GM12878 (cell line): Measurements from ENCODE around the gene NUDT14. TPM values are rescaled to one million over a fixed set of nuclear protein-coding genes. Genes with fewer than 3 reads are reported as not detected.

ENCODE experiments used
- ATAC-seq: fragments of 200-7000 bp; cut with Tn5 transposase; 3 replicates; pipeline ENCODE4 v1.9.1; 2020; ENCODE audit warnings: mild to moderate bottlenecking, moderate library complexity
- BruUV-seq: library from RNA; stranded (reverse); fragments of 400-500 nt; replicated peaks from 2 replicates; lab custom pipeline; 2021; lab: Mats Ljungman, UMichigan
- CTCF ChIA-PET: fragments of 300-600 bp; sonication (Branson Sonifier 250); formaldehyde crosslinking; extraction: SDS; loops from one replicate; lab custom pipeline; 2021; ENCODE audit warnings: inconsistent platforms; lab: Yijun Ruan, JAX
- POLR2A ChIA-PET: fragments of 350-600 bp; formaldehyde crosslinking; extraction: SDS; loops from one replicate; lab custom pipeline; 2021; ENCODE audit warnings: inconsistent platforms; lab: Charles Lee
- RAD21 ChIA-PET: fragments of 300-600 bp; sonication (Branson Sonifier 250); formaldehyde crosslinking; loops from one replicate; lab custom pipeline; 2023; ENCODE audit warnings: antibody characterized with exemption; ENCODE audit not compliant: unreplicated experiment; lab: Charles Lee
- SMC1A ChIA-PET: fragments of 300-600 bp; sonication (Branson Sonifier 250); formaldehyde crosslinking; loops from one replicate; lab custom pipeline; 2023; ENCODE audit not compliant: unreplicated experiment, uncharacterized antibody; lab: Charles Lee
- DNase-seq: peaks from one replicate; pipeline ENCODE4 v3.0.0-alpha.2; 2011; ENCODE audit warnings: low read depth, low spot score
- FAIRE-seq: peaks from 3 replicates; lab custom pipeline; 2011; peaks lifted over from hg19 to GRCh38; lab: Jason Lieb, UNC
- H2AFZ ChIP-seq: 2 replicates; pipeline ENCODE4 v1.6.0; 2011; ENCODE audit warnings: low read depth, low read length, control low read depth; ENCODE audit not compliant: control insufficient read depth
- H3K27ac ChIP-seq: 2 replicates; pipeline ENCODE4 v1.5.1; 2011; ENCODE audit warnings: control low read depth; ENCODE audit not compliant: control insufficient read depth, insufficient read depth
- H3K27me3 ChIP-seq, 2 experiments: replicated peaks in 1 of 2; 2 replicates each; pipeline versions ENCODE4 v1.6.0 to v1.6.1; 2011; ENCODE audit warnings: low read length in 1 of 2; ENCODE audit not compliant: control insufficient read depth in 2 of 2, insufficient read depth in 2 of 2
- H3K36me3 ChIP-seq, 2 experiments: 2 replicates each; pipeline ENCODE4 v1.5.1; 2011; ENCODE audit warnings: low read length in 1 of 2; ENCODE audit not compliant: control insufficient read depth in 2 of 2, insufficient read depth in 2 of 2
- H3K4me1 ChIP-seq: 2 replicates; pipeline ENCODE4 v1.6.1; 2011; ENCODE audit warnings: mild to moderate bottlenecking, low read length, moderate library complexity, mixed read lengths; ENCODE audit not compliant: control insufficient read depth, insufficient read depth
- H3K4me2 ChIP-seq: 2 replicates; pipeline ENCODE4 v1.6.0; 2011; ENCODE audit warnings: control low read depth; ENCODE audit not compliant: control insufficient read depth, insufficient read depth
- H3K4me3 ChIP-seq: fragments of 200-600 bp; sonication (generic); 2 replicates; pipeline ENCODE4 v1.5.1; 2016
- H3K79me2 ChIP-seq: 2 replicates; pipeline ENCODE4 v1.6.0; 2011; ENCODE audit warnings: low read length; ENCODE audit not compliant: control insufficient read depth, insufficient read depth
- H3K9ac ChIP-seq: 2 replicates; pipeline ENCODE4 v1.8.0; 2011; ENCODE audit warnings: low read length, control low read depth, mixed read lengths; ENCODE audit not compliant: control insufficient read depth, insufficient read depth
- H3K9me3 ChIP-seq: replicated peaks from 3 replicates; pipeline ENCODE4 v1.5.1; 2011; ENCODE audit warnings: mild to moderate bottlenecking, low read length; ENCODE audit not compliant: control insufficient read depth, insufficient read depth
- H4K20me1 ChIP-seq: 2 replicates; pipeline ENCODE4 v1.6.0; 2011; ENCODE audit not compliant: control insufficient read depth, insufficient read depth
- BMI1 ChIP-seq: fragments of 450-650 bp; IDR thresholded peaks from 2 replicates; pipeline ENCODE4 v1.6.1; 2016; ENCODE audit warnings: mild to moderate bottlenecking, moderate library complexity, borderline replicate concordance
- FOXK2 ChIP-seq: fragments of 450-650 bp; IDR thresholded peaks from 2 replicates; pipeline ENCODE4 v1.6.1; 2017; ENCODE audit warnings: mild to moderate bottlenecking, moderate library complexity
- LARP7 ChIP-seq: fragments of 450-650 bp; IDR thresholded peaks from 2 replicates; pipeline ENCODE4 v1.6.1; 2017; ENCODE audit warnings: mild to moderate bottlenecking
- MYC ChIP-seq: IDR thresholded peaks from 2 replicates; pipeline ENCODE4 v1.6.1; 2011; ENCODE audit warnings: mild to moderate bottlenecking, low read length, moderate library complexity, inconsistent platforms; ENCODE audit not compliant: insufficient read depth, insufficient replicate concordance, insufficient read length, severe bottlenecking
- NRF1 ChIP-seq: conservative IDR thresholded peaks from 2 replicates; pipeline ENCODE4 v1.6.1; 2011; ENCODE audit warnings: mild to moderate bottlenecking, low read depth, low read length, improper control_type of control experiment
- WGBS: methylation state at CpG from one replicate; pipeline ENCODE4 v1.1.6; 2016; ENCODE audit warnings: low lambda C conversion rate; ENCODE audit not compliant: insufficient replicate concordance, insufficient coverage; ENCODE audit errors: missing lambda C conversion rate; 5-methylcytosine and 5-hydroxymethylcytosine counted together
- in situ Hi-C: fragments of 300-500 bp; cut with MboI; formaldehyde crosslinking; loops from 9 replicates; pipeline ENCODE4 v1.14.3; 2018; ENCODE audit warnings: mixed read lengths
- intact Hi-C: fragments of 100-400 bp; cut with micrococcal nuclease; formaldehyde crosslinking; loops from one replicate; pipeline ENCODE4 v1.14.2; 2022; ENCODE audit not compliant: unreplicated experiment
- polyA plus RNA-seq, 11 experiments: library from polyadenylated mRNA; depleted of rRNA in 4 of 11; unstranded in 6 of 11; stranded (reverse) in 5 of 11; fragments of >200 nt; fragmentation: Nextera tagmentation in 4 of 11; fragmentation: Illumina TruSeq in 1 of 11; extraction: Ambion mirVana in 4 of 11; extraction: Trizol in 1 of 11; gene quantifications; 1 replicate in 1 of 11; 2 replicates in 10 of 11; pipeline versions ENCODE4 v1.2.1 to v1.2.3, GENCODE V29; 2011 to 2016; ENCODE audit warnings: inconsistent platforms in 2 of 11, missing spikeins in 2 of 11, low read depth in 1 of 11
- total RNA-seq, 4 experiments: library from RNA; depleted of rRNA in 3 of 4; stranded (reverse); fragments of >200 nt in 3 of 4; fragmentation: Illumina TruSeq in 1 of 4; extraction: Trizol in 1 of 4; gene quantifications; 2 replicates each; pipeline versions ENCODE4 v1.2.1 to v1.2.3, GENCODE V29; 2013 to 2021
- TF ChIP-seq, protein P1 (sequence below): fragments of 450-650 bp; IDR thresholded peaks from 2 replicates; pipeline ENCODE4 v1.6.1; 2018; ENCODE audit warnings: borderline replicate concordance, mild to moderate bottlenecking; ENCODE audit not compliant: partially characterized antibody

Gene NUDT14
- total and polyA plus RNA-seq, 10 of the 15 experiments (the other 5 are each of a cell fraction or from before 2014, with no cell fraction given) = 0.62 to 6.8 (median 4.3) TPM; not detected in 1

DNA sequence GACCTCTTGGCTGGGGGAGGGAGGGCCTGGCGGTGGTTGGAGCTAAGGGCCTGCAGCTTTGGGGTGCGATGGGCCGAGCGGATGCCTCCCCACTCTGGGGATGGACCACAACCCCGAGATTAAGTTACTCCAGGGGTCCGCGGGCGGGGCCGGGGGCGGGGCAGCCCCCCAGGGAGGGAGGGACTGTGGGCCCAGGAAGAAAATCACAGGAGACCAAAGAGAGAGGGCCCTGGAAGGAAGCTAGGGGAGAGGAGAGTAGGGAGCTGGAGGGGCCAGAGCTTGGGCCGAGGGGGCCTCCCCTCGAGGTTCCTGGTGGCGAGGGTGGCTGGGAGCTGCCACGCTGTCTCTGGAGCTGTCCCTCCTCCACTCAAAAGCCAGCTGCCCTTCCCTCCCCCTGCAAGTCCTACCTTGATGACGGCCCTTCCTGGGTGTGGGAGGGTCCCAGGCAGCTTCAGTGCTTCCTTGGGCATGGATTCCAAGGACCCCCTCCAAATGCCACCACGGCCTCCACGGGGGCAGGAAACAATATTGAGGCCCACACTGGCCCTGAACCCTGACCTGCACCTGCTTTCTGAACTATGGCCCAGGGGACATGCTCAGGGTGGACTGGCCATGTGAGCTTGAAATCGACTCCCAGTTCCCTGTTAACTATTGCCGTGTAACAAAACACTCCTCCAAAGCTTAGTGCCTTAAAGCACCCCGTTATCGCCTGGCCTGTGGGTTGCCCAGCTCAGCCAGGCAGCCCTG is 610 bp upstream of the NUDT14 start (continued):
- no peak for TF ChIP-seq LARP7
- TF ChIP-seq FOXK2 = no peak
- no peak for TF ChIP-seq BMI1

DNA sequence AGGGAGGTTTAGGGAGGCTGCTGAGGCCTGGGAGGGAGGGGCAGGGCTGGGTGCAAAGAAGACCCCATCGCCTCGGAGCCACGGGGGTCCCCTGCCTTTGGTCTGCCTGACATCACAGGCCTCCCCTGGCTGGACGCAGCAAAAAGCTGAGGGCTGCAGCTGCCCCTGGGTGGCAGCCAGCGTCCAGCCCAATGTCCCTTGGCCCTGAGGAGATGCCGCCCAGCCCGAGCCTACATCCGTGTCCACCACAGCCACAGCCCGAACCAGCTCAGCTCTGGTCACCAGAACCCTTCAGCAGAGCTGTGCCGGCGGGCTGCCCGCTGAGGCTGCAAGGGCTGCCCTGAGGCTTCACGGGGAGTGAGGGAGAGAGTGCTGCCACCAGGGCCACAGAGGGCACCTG is 1.9 kb downstream of the NUDT14 start:
- Histone ChIP-seq H3K9me3 (no peaks in the 10 kb centered on the region), H3K4me2 (no peak overlapping the region)
- intact Hi-C loops = no loop called here

More for the DNA sequence above, 1.9 kb downstream of the NUDT14 start:
- DNase-seq = no peak
- no TSS peak for BruUV-seq
- no peak overlapping the region for H2AFZ ChIP-seq
- no peak for FAIRE-seq
- ChIA-PET POLR2A (interaction anchor here (0.6 kb wide), 1 partner anchor 126 kb away, joined by 6 read pairs; no protein-coding TSS in a partner anchor), RAD21 (no interaction called here), SMC1A (no interaction called here), CTCF (no interaction called here)
- peaks cover 8% of the 10 kb centered on the region for H3K4me1 ChIP-seq
- no peaks in the 10 kb centered on the region for H3K79me2 ChIP-seq
- no peak for ATAC-seq
- H3K27ac ChIP-seq = no peak overlapping the region
- peaks cover 0 to 2% of the 10 kb centered on the region in 2 experiments; a peak in 1 of 4 replicates for H3K27me3 ChIP-seq
- no peaks in the 10 kb centered on the region for H4K20me1 ChIP-seq
- TF ChIP-seq, protein P1, sequence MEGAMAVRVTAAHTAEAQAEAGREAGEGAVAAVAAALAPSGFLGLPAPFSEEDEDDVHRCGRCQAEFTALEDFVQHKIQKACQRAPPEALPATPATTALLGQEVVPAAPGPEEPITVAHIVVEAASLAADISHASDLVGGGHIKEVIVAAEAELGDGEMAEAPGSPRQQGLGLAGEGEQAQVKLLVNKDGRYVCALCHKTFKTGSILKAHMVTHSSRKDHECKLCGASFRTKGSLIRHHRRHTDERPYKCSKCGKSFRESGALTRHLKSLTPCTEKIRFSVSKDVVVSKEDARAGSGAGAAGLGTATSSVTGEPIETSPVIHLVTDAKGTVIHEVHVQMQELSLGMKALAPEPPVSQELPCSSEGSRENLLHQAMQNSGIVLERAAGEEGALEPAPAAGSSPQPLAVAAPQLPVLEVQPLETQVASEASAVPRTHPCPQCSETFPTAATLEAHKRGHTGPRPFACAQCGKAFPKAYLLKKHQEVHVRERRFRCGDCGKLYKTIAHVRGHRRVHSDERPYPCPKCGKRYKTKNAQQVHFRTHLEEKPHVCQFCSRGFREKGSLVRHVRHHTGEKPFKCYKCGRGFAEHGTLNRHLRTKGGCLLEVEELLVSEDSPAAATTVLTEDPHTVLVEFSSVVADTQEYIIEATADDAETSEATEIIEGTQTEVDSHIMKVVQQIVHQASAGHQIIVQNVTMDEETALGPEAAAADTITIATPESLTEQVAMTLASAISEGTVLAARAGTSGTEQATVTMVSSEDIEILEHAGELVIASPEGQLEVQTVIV = no peak
- TF ChIP-seq NRF1 (no peak), MYC (no peak)
- H3K4me3 ChIP-seq = no peak overlapping the region
- WGBS = 56% methylated on average over 9 of the region's 13 CpGs
- no peaks in the 10 kb centered on the region for H3K36me3 ChIP-seq
- no peak overlapping the region for H3K9ac ChIP-seq
- in situ Hi-C loops = no loop called here
